Astrocyte of the cerebellum (primary cell): Measurements from ENCODE around the gene SLC7A1.

Source experiments
- DNase-seq: peaks from one replicate; pipeline ENCODE4 v3.0.0-alpha.2; 2011; ENCODE audit warnings: low read depth
- H3K4me3 ChIP-seq: 2 replicates; pipeline ENCODE4 v1.5.1; 2011; ENCODE audit warnings: mild to moderate bottlenecking, low read depth, low read length, moderate library complexity
- CTCF ChIP-seq: IDR thresholded peaks from 2 replicates; pipeline ENCODE4 v1.5.1; 2012; ENCODE audit warnings: low read length, low read depth, moderate library complexity, mild to moderate bottlenecking; ENCODE audit errors: missing control alignments
- in situ Hi-C: cut with HindIII; loops from 2 replicates; pipeline ENCODE4 v1.10.0; 2017; ENCODE audit warnings: low sequenced_read_pairs

The SLC7A1 gene

DNA sequence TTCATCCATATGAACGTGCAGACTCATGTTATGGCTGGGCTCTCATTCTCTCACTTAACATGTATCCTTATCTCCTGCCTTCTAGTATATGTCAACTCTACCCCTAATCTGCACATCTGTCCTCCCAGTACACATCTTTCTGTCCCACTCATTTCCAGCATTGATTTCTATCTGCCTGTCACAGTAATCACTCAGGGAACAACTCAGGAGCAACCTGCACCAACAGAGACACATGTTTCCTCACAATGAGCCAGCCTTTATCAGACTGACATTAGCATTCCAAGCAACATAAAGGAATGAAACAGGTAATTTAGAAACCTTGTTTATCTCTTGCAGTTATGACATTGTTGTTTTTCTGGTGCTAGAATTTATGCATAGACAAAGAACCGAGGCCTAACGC lies 17.6 kb upstream of the SLC7A1 start:
- no peak for DNase-seq
- in situ Hi-C loops = loop anchor here (5.0 kb wide), 1 partner anchor 104 kb away; no protein-coding TSS in a partner anchor
- TF ChIP-seq CTCF = no peak
- H3K4me3 ChIP-seq = no peak overlapping the region

- DNase-seq = no peak
- no peak for TF ChIP-seq CTCF
- in situ Hi-C loops = no loop called here
Measured at GRCh38 chr13:29607465-29607864, 12.0 kb upstream of the SLC7A1 start.

GRCh38 chr13:29605860-29606526 lies 10.5 kb upstream of the SLC7A1 start:
- TF ChIP-seq CTCF = no peak
- DNase-seq = no peak
- H3K4me3 ChIP-seq = no peak overlapping the region
- in situ Hi-C loops = no loop called here

More at GRCh38 chr13:29607465-29607864, 12.0 kb upstream of the SLC7A1 start:
- H3K4me3 ChIP-seq = no peak overlapping the region

GRCh38 chr13:29598321-29598720 lies 2.8 kb upstream of the SLC7A1 start:
- in situ Hi-C loops = no loop called here
- TF ChIP-seq CTCF = no peak
- DNase-seq = no peak
- H3K4me3 ChIP-seq = no peak overlapping the region

DNA sequence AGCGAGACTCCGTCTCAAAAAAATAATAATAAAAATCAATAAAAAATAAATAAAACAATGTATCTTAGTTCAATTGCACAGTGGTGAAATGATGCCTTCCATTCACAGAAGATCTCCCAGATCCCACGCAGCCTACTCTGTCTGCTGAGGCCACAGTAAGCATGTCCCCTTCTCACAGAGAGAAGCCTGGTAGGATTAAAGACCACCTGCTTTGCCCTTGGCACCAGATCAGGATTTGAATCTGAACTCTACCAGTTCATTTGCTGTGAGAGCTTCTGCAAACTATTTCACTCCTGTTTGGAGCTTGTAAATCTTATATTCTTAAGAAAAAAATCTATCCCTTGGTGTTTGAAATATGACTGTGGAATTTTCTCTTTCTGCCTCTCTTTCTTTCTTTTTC lies 2.2 kb upstream of the SLC7A1 start:
- no peak for DNase-seq
- H3K4me3 ChIP-seq = no peak overlapping the region
- no peak for TF ChIP-seq CTCF
- in situ Hi-C loops = no loop called here

- in situ Hi-C loops = no loop called here
- TF ChIP-seq CTCF = no peak
- no peak overlapping the region for H3K4me3 ChIP-seq
- no peak for DNase-seq
Measured at GRCh38 chr13:29597246-29597645, 1.8 kb upstream of the SLC7A1 start.
